SK-N-SH (cell line): ENCODE data around the gene RASA1. TPM values are rescaled to one million over a fixed set of nuclear protein-coding genes. Genes with fewer than 3 reads are reported as not detected.

Source experiments
- CTCF ChIA-PET: fragments of 300-600, 350-600 bp; formaldehyde crosslinking; extraction: SDS; loops from one replicate; lab custom pipeline; 2021; lab: Yijun Ruan, JAX
- POLR2A ChIA-PET: fragments of 350-600 bp; sonication (Branson Sonifier 250); formaldehyde crosslinking; extraction: SDS; loops from one replicate; lab custom pipeline; 2020; ENCODE audit warnings: antibody characterized with exemption, inconsistent platforms; lab: Yijun Ruan, JAX
- DNase-seq: peaks from one replicate; pipeline ENCODE4 v3.0.0; 2012
- H2AFZ ChIP-seq: fragments of 200-600 bp; sonication (generic); 2 replicates; pipeline ENCODE4 v1.8.1; 2016; ENCODE audit warnings: antibody characterized with exemption, mild to moderate bottlenecking, low read depth
- H3F3A ChIP-seq: fragments of 200-600 bp; sonication (generic); replicated peaks from 2 replicates; pipeline ENCODE3; 2016; ENCODE audit warnings: antibody characterized with exemption, mild to moderate bottlenecking; ENCODE audit not compliant: insufficient read depth
- H3K27ac ChIP-seq, 2 experiments: fragments of 200-500 bp in 1 of 2; fragments of 200-600 bp in 1 of 2; sonication (Bioruptor generic) in 1 of 2; sonication (generic), shearing (Covaris generic) in 1 of 2; 2 replicates each; pipeline versions ENCODE4 v1.5.1 to v1.6.1; 2014 to 2016; ENCODE audit warnings: low read depth in 2 of 2, inconsistent platforms in 1 of 2, low read length in 1 of 2, mild to moderate bottlenecking in 1 of 2, mixed read lengths in 1 of 2
- H3K27me3 ChIP-seq: fragments of 200-600 bp; sonication (generic), shearing (Covaris generic); 2 replicates; pipeline ENCODE4 v1.6.1; 2016; ENCODE audit warnings: mixed run types; ENCODE audit not compliant: insufficient read depth
- H3K36me3 ChIP-seq, 2 experiments: fragments of 200-500 bp in 1 of 2; fragments of 200-600 bp in 1 of 2; sonication (Bioruptor generic) in 1 of 2; sonication (generic) in 1 of 2; replicated peaks in 1 of 2; 2 replicates each; pipeline versions ENCODE3 to v1.5.1; 2014 to 2016; ENCODE audit warnings: low read length in 1 of 2, mild to moderate bottlenecking in 1 of 2; ENCODE audit not compliant: insufficient read depth in 2 of 2, control insufficient read depth in 1 of 2
- H3K4me1 ChIP-seq, 2 experiments: fragments of 200-500 bp in 1 of 2; fragments of 200-600 bp in 1 of 2; sonication (Bioruptor generic) in 1 of 2; sonication (generic), shearing (Covaris generic) in 1 of 2; 2 replicates each; pipeline versions ENCODE4 v1.5.1 to v1.6.1; 2014 to 2016; ENCODE audit warnings: low read depth in 1 of 2, low read length in 1 of 2, mixed run types in 1 of 2; ENCODE audit not compliant: insufficient read depth in 2 of 2, control insufficient read depth in 1 of 2
- H3K4me2 ChIP-seq: fragments of 200-600 bp; sonication (generic), shearing (Covaris generic); 2 replicates; pipeline ENCODE4 v1.6.1; 2017; ENCODE audit warnings: mixed run types
- H3K4me3 ChIP-seq, 2 experiments: fragments of 200-500 bp in 1 of 2; fragments of 200-600 bp in 1 of 2; sonication (Bioruptor generic) in 1 of 2; sonication (generic), shearing (Covaris generic) in 1 of 2; 2 replicates each; pipeline versions ENCODE4 v1.5.1 to v1.8.1; 2014 to 2016; ENCODE audit warnings: low read depth in 2 of 2, inconsistent platforms in 1 of 2, low read length in 1 of 2, mild to moderate bottlenecking in 1 of 2, mixed read lengths in 1 of 2, moderate library complexity in 1 of 2
- H3K79me2 ChIP-seq: fragments of 200-600 bp; sonication (generic); 2 replicates; pipeline ENCODE4 v1.8.1; 2017; ENCODE audit warnings: mild to moderate bottlenecking; ENCODE audit not compliant: insufficient read depth
- H3K9ac ChIP-seq: fragments of 200-600 bp; sonication (generic); 2 replicates; pipeline ENCODE4 v1.6.1; 2017; ENCODE audit warnings: mixed run types
- H3K9me2 ChIP-seq: fragments of 200-600 bp; sonication (generic); 2 replicates; pipeline ENCODE4 v1.6.1; 2017; ENCODE audit warnings: mixed run types
- H3K9me3 ChIP-seq: fragments of 200-600 bp; sonication (generic); 2 replicates; pipeline ENCODE4 v1.6.1; 2017; ENCODE audit warnings: mixed run types, mild to moderate bottlenecking, moderate library complexity
- H4K20me1 ChIP-seq: fragments of 200-600 bp; sonication (generic); 2 replicates; pipeline ENCODE4 v1.6.1; 2017; ENCODE audit warnings: mild to moderate bottlenecking, mixed run types; ENCODE audit not compliant: insufficient read depth
- CHD2 ChIP-seq: fragments of 150-350 bp; IDR thresholded peaks from 2 replicates; pipeline ENCODE4 v1.6.1; 2018; ENCODE audit warnings: low read length; ENCODE audit not compliant: partially characterized antibody
- CTCF ChIP-seq: fragments of 200-600 bp; sonication (generic); IDR thresholded peaks from 2 replicates; pipeline ENCODE4 v1.6.1; 2017; ENCODE audit warnings: antibody characterized with exemption, mild to moderate bottlenecking, moderate library complexity
- FOSL2 ChIP-seq: IDR thresholded peaks from 2 replicates; pipeline ENCODE4 v1.4.0; 2012; ENCODE audit warnings: low read depth, mild to moderate bottlenecking, moderate library complexity, borderline replicate concordance
- FOXM1 ChIP-seq: IDR thresholded peaks from 2 replicates; pipeline ENCODE4 v1.4.0; 2012; ENCODE audit warnings: low read depth, mild to moderate bottlenecking
- GABPA ChIP-seq: IDR thresholded peaks from 2 replicates; pipeline ENCODE4 v1.4.0; 2012; ENCODE audit warnings: low read depth, mild to moderate bottlenecking
- GATA2 ChIP-seq: sonication (generic); formaldehyde crosslinking; IDR thresholded peaks from 2 replicates; pipeline ENCODE4 v1.5.0; 2020; ENCODE audit warnings: mild to moderate bottlenecking, missing genetic modification reagents
- MAX ChIP-seq: IDR thresholded peaks from 2 replicates; pipeline ENCODE4 v1.4.0; 2012; ENCODE audit warnings: low read depth
- MXI1 ChIP-seq: IDR thresholded peaks from 2 replicates; pipeline ENCODE4 v1.6.1; 2012; ENCODE audit warnings: mild to moderate bottlenecking, low read depth, low read length, improper control_type of control experiment
- NRF1 ChIP-seq: IDR thresholded peaks from 2 replicates; pipeline ENCODE4 v1.6.1; 2012; ENCODE audit warnings: low read depth, mild to moderate bottlenecking, low read length
- PBX3 ChIP-seq: IDR thresholded peaks from 2 replicates; pipeline ENCODE4; 2012
- RCOR1 ChIP-seq: fragments of 150-350 bp; IDR thresholded peaks from 2 replicates; pipeline ENCODE4 v1.6.1; 2017; ENCODE audit warnings: antibody characterized with exemption, low read length
- REST ChIP-seq: IDR thresholded peaks from 2 replicates; pipeline ENCODE4 v1.6.1; 2012; ENCODE audit warnings: mild to moderate bottlenecking, low read depth, low read length, moderate library complexity
- RFX5 ChIP-seq: IDR thresholded peaks from 2 replicates; pipeline ENCODE4 v1.6.1; 2012; ENCODE audit warnings: mild to moderate bottlenecking, improper control_type of control experiment, low read length
- RXRA ChIP-seq: IDR thresholded peaks from 2 replicates; pipeline ENCODE4 v1.4.0; 2012; ENCODE audit warnings: low read depth, mild to moderate bottlenecking, borderline replicate concordance
- SIN3A ChIP-seq: IDR thresholded peaks from 2 replicates; pipeline ENCODE4 v1.6.1; 2012; ENCODE audit warnings: low read depth, mild to moderate bottlenecking, low read length, moderate library complexity, borderline replicate concordance
- SMC3 ChIP-seq: IDR thresholded peaks from 2 replicates; pipeline ENCODE4 v1.6.1; 2012; ENCODE audit warnings: low read depth, low read length, improper control_type of control experiment
- TAF1 ChIP-seq: IDR thresholded peaks from 2 replicates; pipeline ENCODE4 v1.6.1; 2012; ENCODE audit warnings: low read depth, mild to moderate bottlenecking, low read length, moderate library complexity, borderline replicate concordance
- TCF12 ChIP-seq: IDR thresholded peaks from 2 replicates; pipeline ENCODE4 v1.4.0; 2012
- YY1 ChIP-seq: IDR thresholded peaks from 2 replicates; pipeline ENCODE4 v1.4.0; 2012; ENCODE audit warnings: low read depth, mild to moderate bottlenecking
- ZBTB33 ChIP-seq: IDR thresholded peaks from 2 replicates; pipeline ENCODE4 v1.4.0; 2012; ENCODE audit warnings: low read depth, borderline replicate concordance
- WGBS: methylation state at CpG from one replicate; pipeline ENCODE4 v1.1.6; 2017; ENCODE audit warnings: low lambda C conversion rate; 5-methylcytosine and 5-hydroxymethylcytosine counted together
- polyA plus RNA-seq, 3 experiments: library from polyadenylated mRNA; depleted of rRNA; stranded (reverse); fragments of >200 nt; gene quantifications; 2 replicates each; pipeline ENCODE4 v1.2.3, GENCODE V29; 2012

RASA1 gene
- polyA plus RNA-seq, 1 of the 3 experiments (the other 2 are of a cell fraction): 49.1 TPM

- no peak overlapping the region for H3K9ac ChIP-seq
- H3K9me2 ChIP-seq: no peaks in the 10 kb centered on the region
- ChIA-PET CTCF (no interaction called here), POLR2A (no interaction called here)
- 92% methylated on average over 1 of the region's 1 CpG for WGBS
- H3K4me3 ChIP-seq: no peak overlapping the region
- no peaks in the 10 kb centered on the region for H3K9me3 ChIP-seq
- peaks cover 100% of the 10 kb centered on the region for H3K79me2 ChIP-seq
- no peak overlapping the region for H3K27ac ChIP-seq
- peaks cover 0 to 7% of the 10 kb centered on the region in 2 experiments; a peak in 2 of 4 replicates for H3K4me1 ChIP-seq
- H3K4me2 ChIP-seq: no peak overlapping the region
- H3F3A ChIP-seq: peaks cover 3% of the 10 kb centered on the region
- H3K36me3 ChIP-seq: peaks cover 2 to 46% of the 10 kb centered on the region in 2 experiments
- H3K27me3 ChIP-seq: no peaks in the 10 kb centered on the region
- no peak for DNase-seq
- no peak for TF ChIP-seq FOXM1
- TF ChIP-seq SMC3: no peak
- TF ChIP-seq GABPA: no peak
- no peak for TF ChIP-seq YY1
- TF ChIP-seq TCF12: no peak
- no peak for TF ChIP-seq FOSL2
- no peak for TF ChIP-seq MXI1
- TF ChIP-seq MAX: no peak
- no peak for TF ChIP-seq CHD2
- TF ChIP-seq RCOR1: no peak
- TF ChIP-seq, all 33 proteins: peak for 0
- Histone ChIP-seq H2AFZ (no peak overlapping the region), H4K20me1 (peaks cover 92% of the 10 kb centered on the region)
Measured at GRCh38 chr5:87276655-87277054, 9.0 kb downstream of the RASA1 start.

- H3K9me3 ChIP-seq: no peaks in the 10 kb centered on the region
- no peak for DNase-seq
- H3K27me3 ChIP-seq: no peaks in the 10 kb centered on the region
- no peak overlapping the region; a peak in 1 of 4 replicates for H3K27ac ChIP-seq
- H3K9ac ChIP-seq: no peak overlapping the region
- peaks cover 100% of the 10 kb centered on the region for H3K79me2 ChIP-seq
- WGBS: 100% methylated on average over 2 of the region's 2 CpGs
- H3K36me3 ChIP-seq: peaks cover under 1 to 46% of the 10 kb centered on the region in 2 experiments
- H3K9me2 ChIP-seq: no peaks in the 10 kb centered on the region
- no peak overlapping the region for H3K4me2 ChIP-seq
- peaks cover 89% of the 10 kb centered on the region for H4K20me1 ChIP-seq
- ChIA-PET CTCF (no interaction called here), POLR2A (no interaction called here)
- H3K4me1 ChIP-seq: peaks cover 0 to 7% of the 10 kb centered on the region in 2 experiments; a peak in 2 of 4 replicates
- peaks cover 6% of the 10 kb centered on the region for H3F3A ChIP-seq
- H2AFZ ChIP-seq: no peak overlapping the region
- no peak overlapping the region for H3K4me3 ChIP-seq
- no peak for TF ChIP-seq FOXM1
- TF ChIP-seq YY1: no peak
- no peak for TF ChIP-seq CHD2
- no peak for TF ChIP-seq TAF1
- TF ChIP-seq RFX5: no peak
- TF ChIP-seq NRF1: no peak
- TF ChIP-seq PBX3: no peak
- TF ChIP-seq SIN3A: no peak
- TF ChIP-seq ZBTB33: no peak
- no peak for TF ChIP-seq REST
- TF ChIP-seq CTCF: no peak
- TF ChIP-seq RXRA: no peak
- no peak for TF ChIP-seq GATA2 (CRISPR knock-in tag)
Measured at GRCh38 chr5:87277279-87277835, 9.7 kb downstream of the RASA1 start.
